Endodermal cell (in vitro differentiated cells): ENCODE data around the gene IFNK. TPM values are rescaled to one million over a fixed set of nuclear protein-coding genes. Genes with fewer than 3 reads are reported as not detected.

ENCODE experiments used
- DNase-seq: peaks from one replicate; pipeline ENCODE4 v3.0.0-alpha.2; 2017
- H3K27ac ChIP-seq: 2 replicates; pipeline ENCODE4 v1.5.1; 2013; ENCODE audit warnings: mild to moderate bottlenecking, low read depth, low read length, moderate library complexity
- H3K27me3 ChIP-seq: 2 replicates; pipeline ENCODE4 v1.6.1; 2013; ENCODE audit warnings: mild to moderate bottlenecking, low read length, moderate library complexity; ENCODE audit not compliant: insufficient read depth, control insufficient read depth, poor library complexity, severe bottlenecking
- H3K36me3 ChIP-seq: 2 replicates; pipeline ENCODE4 v1.7.0; 2013; ENCODE audit warnings: mild to moderate bottlenecking, low read length, moderate library complexity; ENCODE audit not compliant: control insufficient read depth, insufficient read depth
- H3K4me1 ChIP-seq: one replicate; pipeline ENCODE4 v1.7.0; 2013; ENCODE audit warnings: low read length; ENCODE audit not compliant: control insufficient read depth, insufficient read depth
- H3K4me3 ChIP-seq: 2 replicates; pipeline ENCODE4 v1.5.1; 2013; ENCODE audit warnings: mild to moderate bottlenecking, low read length, moderate library complexity
- H3K9ac ChIP-seq: 2 replicates; pipeline ENCODE4 v1.6.1; 2013; ENCODE audit warnings: mild to moderate bottlenecking, low read length, moderate library complexity; ENCODE audit not compliant: poor library complexity, severe bottlenecking; ENCODE audit errors: extremely low read depth
- H3K9me3 ChIP-seq: 2 replicates; pipeline ENCODE4 v1.6.1; 2013; ENCODE audit warnings: mild to moderate bottlenecking, low read length, moderate library complexity; ENCODE audit not compliant: control insufficient read depth
- H3K27ac Mint-ChIP-seq: 2 replicates; pipeline ENCODE4 v1.8.0; 2020; ENCODE audit warnings: mixed read lengths
- H3K27me3 Mint-ChIP-seq: 2 replicates; pipeline ENCODE4 v1.8.0; 2021; ENCODE audit warnings: mild to moderate bottlenecking, mixed read lengths; ENCODE audit not compliant: insufficient read depth
- H3K36me3 Mint-ChIP-seq: 2 replicates; pipeline ENCODE4 v1.8.0; 2020; ENCODE audit warnings: low read depth, mixed read lengths
- H3K4me1 Mint-ChIP-seq: 2 replicates; pipeline ENCODE4 v1.8.0; 2020; ENCODE audit warnings: mixed read lengths
- H3K4me3 Mint-ChIP-seq: 2 replicates; pipeline ENCODE4 v1.8.0; 2020; ENCODE audit warnings: mild to moderate bottlenecking, moderate library complexity, mixed read lengths
- H3K9me3 Mint-ChIP-seq: 2 replicates; pipeline ENCODE4 v1.8.0; 2020; ENCODE audit warnings: mild to moderate bottlenecking, mixed read lengths
- CTCF ChIP-seq: fragments of 200-600 bp; sonication (generic); conservative IDR thresholded peaks from 2 replicates; pipeline ENCODE4 v1.5.0; 2021; ENCODE audit warnings: antibody characterized with exemption, mild to moderate bottlenecking
- WGBS, 2 experiments: methylation state at CpG; one replicate each; pipeline versions ENCODE4 v1.1.5 to v1.1.7; 2013; ENCODE audit warnings: missing lambda C conversion rate in 2 of 2, mixed read lengths in 1 of 2; ENCODE audit not compliant: insufficient coverage in 1 of 2, insufficient read length in 1 of 2; 5-methylcytosine and 5-hydroxymethylcytosine counted together
- total RNA-seq, 2 donors: library from RNA; stranded (reverse); fragmentation: NEBNext Ultra II Directional in 1 of 2; extraction: Animal tissue kit (Norgen Biotek cat#: 25700) in 1 of 2; gene quantifications; 2 replicates in 1 of 2; 3 replicates in 1 of 2; pipeline ENCODE4 v1.2.1, GENCODE V29; 2021

Gene IFNK
- total RNA-seq, 2 donors from 2014 or later: not detected

GRCh38 chr9:27511771-27512170 is 12.3 kb upstream of the IFNK start:
- H3K36me3 Mint-ChIP-seq: peaks cover 3% of the 10 kb centered on the region
- H3K27ac Mint-ChIP-seq: no peak overlapping the region
- Histone ChIP-seq H3K4me1 (no peaks in the 10 kb centered on the region), H3K9ac (no peak overlapping the region), H3K4me3 (no peak overlapping the region), H3K9me3 (no peaks in the 10 kb centered on the region), H3K27me3 (no peaks in the 10 kb centered on the region), H3K36me3 (no peaks in the 10 kb centered on the region), H3K27ac (no peak overlapping the region)
- H3K27me3 Mint-ChIP-seq: no peaks in the 10 kb centered on the region
- TF ChIP-seq CTCF: no peak
- no peak for DNase-seq
- WGBS, 2 experiments: 94 to 96% methylated on average over 2 of the region's 2 CpGs
- no peaks in the 10 kb centered on the region for H3K4me1 Mint-ChIP-seq
- H3K4me3 Mint-ChIP-seq: no peak overlapping the region
- H3K9me3 Mint-ChIP-seq: no peaks in the 10 kb centered on the region

DNA sequence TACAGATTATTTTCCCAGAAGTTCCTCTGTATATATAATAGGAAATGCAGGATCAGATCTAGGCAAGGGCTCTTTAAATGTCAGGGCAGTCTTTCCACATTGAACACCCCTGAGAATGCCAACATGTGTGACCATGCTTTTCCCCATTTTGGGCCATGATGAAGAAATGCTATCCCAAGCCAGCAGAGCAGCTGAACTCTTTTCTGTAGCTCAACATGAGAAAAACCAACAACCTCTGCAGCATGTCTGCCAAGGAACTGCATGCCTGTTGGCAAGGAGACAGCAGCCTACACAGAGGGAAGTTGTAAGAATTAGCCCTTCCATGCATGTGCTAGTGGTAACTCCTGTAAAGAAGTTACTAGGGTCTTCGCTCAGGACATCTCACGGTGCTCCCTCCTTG is 9.5 kb upstream of the IFNK start:
- no peak for DNase-seq
- H3K36me3 Mint-ChIP-seq: no peaks in the 10 kb centered on the region
- no peaks in the 10 kb centered on the region for H3K9me3 ChIP-seq
- H3K4me3 ChIP-seq: no peak overlapping the region
- H3K27me3 ChIP-seq: no peaks in the 10 kb centered on the region
- no peak overlapping the region for H3K4me3 Mint-ChIP-seq
- no peak overlapping the region for H3K27ac Mint-ChIP-seq
- WGBS, 2 experiments: 90 to 93% methylated on average over 2 of the region's 2 CpGs
- no peak overlapping the region for H3K27ac ChIP-seq
- no peaks in the 10 kb centered on the region for H3K9me3 Mint-ChIP-seq
- H3K4me1 Mint-ChIP-seq: no peaks in the 10 kb centered on the region
- no peaks in the 10 kb centered on the region for H3K4me1 ChIP-seq
- no peaks in the 10 kb centered on the region for H3K27me3 Mint-ChIP-seq
- no peak overlapping the region for H3K9ac ChIP-seq
- no peaks in the 10 kb centered on the region for H3K36me3 ChIP-seq
- no peak for TF ChIP-seq CTCF

DNA sequence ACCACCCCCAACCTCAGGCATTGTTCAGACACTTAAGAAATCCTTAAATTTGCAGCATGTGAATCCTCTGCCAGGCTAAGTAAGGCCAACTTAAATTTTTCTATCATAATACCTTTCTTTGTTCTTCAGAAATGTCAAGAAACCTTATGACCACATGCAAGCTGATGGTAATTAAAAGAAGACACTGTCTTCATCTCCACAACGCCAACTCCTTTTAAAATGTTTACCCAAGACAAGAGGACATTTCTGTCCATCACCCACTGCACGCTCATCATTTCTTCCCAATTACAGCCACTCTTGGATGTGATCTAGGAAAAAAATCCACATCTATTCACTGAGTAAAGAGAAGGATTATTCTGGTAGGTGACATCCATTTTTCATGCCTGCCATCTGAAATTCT is 6.1 kb upstream of the IFNK start:
- Mint-ChIP-seq H3K27me3 (no peaks in the 10 kb centered on the region), H3K27ac (no peak overlapping the region), H3K4me3 (no peak overlapping the region), H3K9me3 (no peaks in the 10 kb centered on the region), H3K36me3 (no peaks in the 10 kb centered on the region), H3K4me1 (no peaks in the 10 kb centered on the region)
- no peaks in the 10 kb centered on the region for H3K4me1 ChIP-seq
- no peak overlapping the region for H3K9ac ChIP-seq
- H3K27ac ChIP-seq: no peak overlapping the region
- H3K36me3 ChIP-seq: no peaks in the 10 kb centered on the region
- no peak for DNase-seq
- H3K27me3 ChIP-seq: no peaks in the 10 kb centered on the region
- TF ChIP-seq CTCF: no peak
- no peaks in the 10 kb centered on the region for H3K9me3 ChIP-seq
- WGBS, 2 experiments: 88 to 100% methylated on average over 2 of the region's 2 CpGs
- no peak overlapping the region for H3K4me3 ChIP-seq
